NCI-H1092 treated with DMSO at 0.1 percent for 48 hours (cell line): ENCODE measurements around the gene LAPTM4A.
"Not testable (repeated sequence)": the region's sequence is repeated elsewhere in the genome, so short reads cannot be mapped to it uniquely, and the experiment has no call there.

Experiments
- DNase-seq: peaks from one replicate; lab custom pipeline; 2025; lab: John Stamatoyannopoulos, UW

Gene LAPTM4A

GRCh38 chr2:20050646-20051531, 539 bp downstream of the LAPTM4A start:
- DNase-seq = peak; percentile 30

- DNase-seq = peak; percentile 3
These were observed 1.3 kb downstream of the LAPTM4A start for GRCh38 chr2:20050104-20050645.

GRCh38 chr2:20049637-20050036, 1.8 kb downstream of the LAPTM4A start:
- DNase-seq = no peak

- no peak for DNase-seq
These were observed 2.7 kb downstream of the LAPTM4A start for GRCh38 chr2:20048488-20049448.

GRCh38 chr2:20045712-20046292, 5.6 kb downstream of the LAPTM4A start:
- not testable (repeated sequence) for DNase-seq

GRCh38 chr2:20044778-20045177, 6.7 kb downstream of the LAPTM4A start:
- no peak for DNase-seq

GRCh38 chr2:20042531-20042930, 8.9 kb downstream of the LAPTM4A start:
- no peak for DNase-seq

- no peak for DNase-seq
These were observed 10.8 kb downstream of the LAPTM4A start for GRCh38 chr2:20040489-20041172.

- DNase-seq = no peak
These were observed 13.8 kb downstream of the LAPTM4A start for GRCh38 chr2:20037660-20038059.

GRCh38 chr2:20035955-20036666, 15.3 kb downstream of the LAPTM4A start:
- no peak for DNase-seq

- DNase-seq = no peak
These were observed 16.6 kb downstream of the LAPTM4A start for GRCh38 chr2:20034821-20035220.

GRCh38 chr2:20034218-20034617, 17.2 kb downstream of the LAPTM4A start:
- DNase-seq = no peak

- DNase-seq = no peak
These were observed 18.1 kb downstream of the LAPTM4A start for GRCh38 chr2:20033322-20033721.

- DNase-seq = no peak
These were observed 21.2 kb downstream of the LAPTM4A start for GRCh38 chr2:20030224-20030623.

GRCh38 chr2:20027705-20028434, 23.6 kb downstream of the LAPTM4A start:
- no peak for DNase-seq

GRCh38 chr2:20027260-20027677, 24.2 kb downstream of the LAPTM4A start:
- no peak for DNase-seq

- DNase-seq = no peak
These were observed 26.2 kb downstream of the LAPTM4A start for GRCh38 chr2:20025065-20025786.

GRCh38 chr2:20023688-20024087, 27.7 kb downstream of the LAPTM4A start:
- no peak for DNase-seq

GRCh38 chr2:20021405-20022009, 29.9 kb downstream of the LAPTM4A start:
- no peak for DNase-seq
